Spleen (tissue), 11 donors: ENCODE results near the gene NLK. TPM values are rescaled to one million over a fixed set of nuclear protein-coding genes. Genes with fewer than 3 reads are reported as not detected.
A peak's percentile ranks its signal among the peaks of the same experiment; 100 is the strongest.

Experiments
- DNase-seq: peaks from one replicate; pipeline ENCODE4 v3.0.0-alpha.2; 2020
- H3K27ac ChIP-seq, 8 donors: fragments of 200-600 bp; sonication (generic) in 7 of 8; 1 replicate in 4 of 8; 2 replicates in 4 of 8; pipeline versions ENCODE4 v1.5.0 to v1.8.0; 2016 to 2021; ENCODE audit warnings: inconsistent platforms in 4 of 8, mild to moderate bottlenecking in 4 of 8, moderate library complexity in 1 of 8
- H3K27me3 ChIP-seq, 7 donors: fragments of 200-600 bp; sonication (generic) in 6 of 7; replicated peaks in 1 of 7; 1 replicate in 4 of 7; 2 replicates in 3 of 7; pipeline versions ENCODE4 v1.5.0 to v1.8.0; 2016 to 2021; ENCODE audit warnings: inconsistent platforms in 3 of 7, mild to moderate bottlenecking in 1 of 7
- H3K36me3 ChIP-seq, 6 donors: fragments of 200-600 bp; sonication (generic) in 5 of 6; 1 replicate in 4 of 6; 2 replicates in 2 of 6; pipeline versions ENCODE4 v1.5.0 to v1.8.0; 2016 to 2021; ENCODE audit warnings: inconsistent platforms in 2 of 6
- H3K4me1 ChIP-seq, 6 donors: fragments of 200-600 bp; sonication (generic) in 5 of 6; 1 replicate in 3 of 6; 2 replicates in 3 of 6; pipeline versions ENCODE4 v1.5.0 to v1.8.0; 2016 to 2021; ENCODE audit warnings: inconsistent platforms in 3 of 6
- H3K4me3 ChIP-seq, 8 donors: fragments of 200-600 bp; sonication (generic) in 7 of 8; 1 replicate in 4 of 8; 2 replicates in 4 of 8; pipeline versions ENCODE4 v1.5.0 to v1.8.0; 2016 to 2021; ENCODE audit warnings: inconsistent platforms in 4 of 8, mild to moderate bottlenecking in 4 of 8, moderate library complexity in 2 of 8
- H3K9me3 ChIP-seq, 8 donors: fragments of 200-600 bp; sonication (generic) in 7 of 8; 1 replicate in 4 of 8; 2 replicates in 4 of 8; pipeline versions ENCODE4 v1.5.0 to v1.8.0; 2016 to 2021; ENCODE audit warnings: inconsistent platforms in 4 of 8
- CTCF ChIP-seq, 11 experiments: fragments of 200-600 bp in 7 of 11; fragments of 450-650 bp in 4 of 11; sonication (generic) in 4 of 11; IDR thresholded peaks in 8 of 11; conservative IDR thresholded peaks in 3 of 11; 1 replicate in 7 of 11; 2 replicates in 4 of 11; pipeline versions ENCODE4 v1.4.0 to v1.8.0; 2016 to 2021; ENCODE audit warnings: antibody characterized with exemption in 11 of 11, inconsistent platforms in 4 of 11, mild to moderate bottlenecking in 1 of 11
- POLR2A ChIP-seq, 3 donors: fragments of 450-650 bp; IDR thresholded peaks; one replicate each; pipeline ENCODE4 v1.5.1; 2017; ENCODE audit warnings: antibody characterized with exemption in 3 of 3, mild to moderate bottlenecking in 1 of 3
- POLR2AphosphoS5 ChIP-seq, 3 donors: sonication (generic); formaldehyde crosslinking; IDR thresholded peaks; one replicate each; pipeline ENCODE4 v1.5.1; 2017; ENCODE audit warnings: antibody characterized with exemption in 3 of 3
- WGBS, 5 donors: extraction: QIAGEN DNeasy Blood & Tissue Kit in 3 of 5; methylation state at CpG; one replicate each; pipeline versions ENCODE4 v1.1.5 to v1.1.7; 2013 to 2018; 5-methylcytosine and 5-hydroxymethylcytosine counted together
- intact Hi-C: fragments of 100-400 bp; cut with DNase I; formaldehyde crosslinking; loops from one replicate; pipeline ENCODE4 v1.15.0; 2023; ENCODE audit warnings: low total_unique reads
- polyA plus RNA-seq, 3 donors: library from polyadenylated mRNA; stranded (reverse); fragments of 200-250 nt; gene quantifications; one replicate each; pipeline ENCODE4 v1.2.1, GENCODE V29; 2013
- total RNA-seq, 7 donors: library from RNA; depleted of rRNA in 3 of 7; stranded (reverse); fragments of >200 nt in 3 of 7; fragmentation: NEBNext Ultra II Directional in 4 of 7; extraction: Animal tissue kit (Norgen Biotek cat#: 25700) in 4 of 7; gene quantifications; one replicate each; pipeline versions ENCODE4 v1.1.0 to v1.2.1, GENCODE V29; 2016 to 2021
- donor health status: healthy with polysubstance abuse.
- donor health status: DM: no; HTN: no; CAD: no; lungs with moderate emphysema.
- donor health status: DM: no; HTN: no; CAD: no.
- donor health status: Bipolar disorder and iron deficiency.
- donor health status: healthy.
- donor health status: DM: no; HTN: no; CAD: no.
- donor health status: DM: yes; HTN: yes; CAD: no.

Gene NLK
- total and polyA plus RNA-seq, 10 donors, result 12.6 to 49.4 (median 34.3) TPM

GRCh38 chr17:28225271-28225670 lies 182.8 kb downstream of the NLK start:
- peaks cover 8 to 17% (median 14%) of the 10 kb centered on the region in 6 donors for H3K4me1 ChIP-seq
- no peaks in the 10 kb centered on the region for H3K9me3 ChIP-seq
- no peak overlapping the region for H3K27ac ChIP-seq
- intact Hi-C loops, result no loop called here
- WGBS, 5 donors, result 84 to 97% (median 92%) methylated on average over 3 of the region's 3 CpGs
- H3K36me3 ChIP-seq, result no peaks in the 10 kb centered on the region
- DNase-seq, result peak; percentile 9
- H3K27me3 ChIP-seq, result peaks cover 4 to 49% (median 28%) of the 10 kb centered on the region in 7 donors
- TF ChIP-seq POLR2A (IDR thresholded peaks at IDR 0.05), result no peak
- TF ChIP-seq CTCF (IDR thresholded peaks at IDR 0.05 in 8 of 11, conservative IDR thresholded peaks at IDR 0.05 in 3 of 11), result no peak
- no peak for TF ChIP-seq POLR2AphosphoS5 (IDR thresholded peaks at IDR 0.05)
- no peak overlapping the region for H3K4me3 ChIP-seq

- intact Hi-C loops, result no loop called here
Measured at GRCh38 chr17:28225867-28226266, 183.4 kb downstream of the NLK start.

GRCh38 chr17:28226563-28227315 lies 184.3 kb downstream of the NLK start:
- H3K27me3 ChIP-seq, result peaks cover 4 to 55% (median 28%) of the 10 kb centered on the region in 7 donors
- intact Hi-C loops, result no loop called here
- 67 to 86% (median 74%) methylated on average over 19 to 28 of the region's 28 CpGs for WGBS, 5 donors
- peak; percentile 31 for DNase-seq
- H3K9me3 ChIP-seq, result no peaks in the 10 kb centered on the region
- H3K4me1 ChIP-seq, result peaks cover 8 to 23% (median 14%) of the 10 kb centered on the region in 6 donors
- no peak overlapping the region for H3K27ac ChIP-seq
- TF ChIP-seq POLR2AphosphoS5 (IDR thresholded peaks at IDR 0.05) (no peak), POLR2A (IDR thresholded peaks at IDR 0.05) (no peak), CTCF (IDR thresholded peaks at IDR 0.05 in 8 of 11, conservative IDR thresholded peaks at IDR 0.05 in 3 of 11) (no peak)
- peak overlapping the region in 3 of 8 donors; percentile 33 to 64 (median 37) for H3K4me3 ChIP-seq
- H3K36me3 ChIP-seq, result no peaks in the 10 kb centered on the region

More at GRCh38 chr17:28225867-28226266, 183.4 kb downstream of the NLK start:
- Histone ChIP-seq H3K4me1 (peaks cover 8 to 17% (median 14%) of the 10 kb centered on the region in 6 donors), H3K27me3 (peaks cover 4 to 53% (median 28%) of the 10 kb centered on the region in 7 donors), H3K9me3 (no peaks in the 10 kb centered on the region), H3K27ac (no peak overlapping the region), H3K4me3 (no peak overlapping the region), H3K36me3 (no peaks in the 10 kb centered on the region)
- no peak for TF ChIP-seq CTCF (IDR thresholded peaks at IDR 0.05 in 8 of 11, conservative IDR thresholded peaks at IDR 0.05 in 3 of 11)
- TF ChIP-seq POLR2AphosphoS5 (IDR thresholded peaks at IDR 0.05), result no peak
- TF ChIP-seq POLR2A (IDR thresholded peaks at IDR 0.05), result no peak
- 63 to 94% (median 92%) methylated on average over 1 of the region's 1 CpG for WGBS, 5 donors
- peak; percentile 36 for DNase-seq

GRCh38 chr17:28227316-28228108 lies 185.0 kb downstream of the NLK start:
- Histone ChIP-seq H3K27me3 (peaks cover 4 to 60% (median 28%) of the 10 kb centered on the region in 7 donors), H3K4me3 (peak overlapping the region; percentile 2 to 64 (median 36)), H3K27ac (no peak overlapping the region), H3K9me3 (no peaks in the 10 kb centered on the region), H3K36me3 (no peaks in the 10 kb centered on the region), H3K4me1 (peaks cover 8 to 23% (median 14%) of the 10 kb centered on the region in 6 donors)
- WGBS, 5 donors, result 2 to 3% (median 3%) methylated on average over 14 to 66 of the region's 66 CpGs
- intact Hi-C loops, result no loop called here
- DNase-seq, result peak; percentile 75
- TF ChIP-seq CTCF (IDR thresholded peaks at IDR 0.05 in 8 of 11, conservative IDR thresholded peaks at IDR 0.05 in 3 of 11) (no peak), POLR2AphosphoS5 (IDR thresholded peaks at IDR 0.05) (no peak), POLR2A (IDR thresholded peaks at IDR 0.05) (no peak)
